ENCODE results near the gene FAM107B.

DNA sequence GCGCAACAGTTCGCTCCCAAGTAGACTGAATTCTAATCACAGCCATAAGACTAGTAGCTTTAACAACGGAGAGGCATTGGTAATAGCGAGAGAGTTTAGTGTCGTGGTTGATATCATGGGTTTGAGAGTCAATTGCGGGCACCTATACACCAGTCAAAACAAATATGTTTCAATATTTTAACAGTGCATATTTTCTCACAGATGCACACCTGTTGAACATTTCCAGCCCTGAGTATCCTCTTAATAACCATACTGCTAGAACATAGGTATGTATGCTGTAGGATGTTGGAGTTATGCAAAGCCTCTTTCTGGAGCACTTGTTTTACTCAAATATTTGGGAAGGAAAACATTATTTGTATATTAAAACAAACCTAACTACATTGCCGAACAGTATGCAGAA is 92.9 kb downstream of the FAM107B start:
- TF ChIP-seq, protein P1, sequence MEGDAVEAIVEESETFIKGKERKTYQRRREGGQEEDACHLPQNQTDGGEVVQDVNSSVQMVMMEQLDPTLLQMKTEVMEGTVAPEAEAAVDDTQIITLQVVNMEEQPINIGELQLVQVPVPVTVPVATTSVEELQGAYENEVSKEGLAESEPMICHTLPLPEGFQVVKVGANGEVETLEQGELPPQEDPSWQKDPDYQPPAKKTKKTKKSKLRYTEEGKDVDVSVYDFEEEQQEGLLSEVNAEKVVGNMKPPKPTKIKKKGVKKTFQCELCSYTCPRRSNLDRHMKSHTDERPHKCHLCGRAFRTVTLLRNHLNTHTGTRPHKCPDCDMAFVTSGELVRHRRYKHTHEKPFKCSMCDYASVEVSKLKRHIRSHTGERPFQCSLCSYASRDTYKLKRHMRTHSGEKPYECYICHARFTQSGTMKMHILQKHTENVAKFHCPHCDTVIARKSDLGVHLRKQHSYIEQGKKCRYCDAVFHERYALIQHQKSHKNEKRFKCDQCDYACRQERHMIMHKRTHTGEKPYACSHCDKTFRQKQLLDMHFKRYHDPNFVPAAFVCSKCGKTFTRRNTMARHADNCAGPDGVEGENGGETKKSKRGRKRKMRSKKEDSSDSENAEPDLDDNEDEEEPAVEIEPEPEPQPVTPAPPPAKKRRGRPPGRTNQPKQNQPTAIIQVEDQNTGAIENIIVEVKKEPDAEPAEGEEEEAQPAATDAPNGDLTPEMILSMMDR (IDR thresholded peaks at IDR 0.05) = no peak
- no peak for TF ChIP-seq POLR2A (IDR thresholded peaks at IDR 0.05)

Measured in heart left ventricle (tissue), 13 donors.